K562 (cell line): ENCODE results near the gene GEMIN4.

Source experiments
- ATF1 ChIP-seq, 2 experiments: fragments of 450-650 bp in 1 of 2; IDR thresholded peaks; 2 replicates each; pipeline ENCODE4 v1.6.1; 2016; ENCODE audit warnings: missing compliant biosample characterization in 1 of 2, missing genetic modification characterization in 1 of 2
- BHLHE40 ChIP-seq: IDR thresholded peaks from 2 replicates; pipeline ENCODE4 v1.6.1; 2011; ENCODE audit warnings: low read length, improper control_type of control experiment
- PHB ChIP-seq: fragments of 250-450 bp; sonication (Bioruptor Pico); IDR thresholded peaks from 2 replicates; pipeline ENCODE4 v1.5.0; 2021
- PRPF4 ChIP-seq: fragments of 200-400 bp; formaldehyde crosslinking; IDR thresholded peaks from one replicate; pipeline ENCODE4 v1.6.1; 2017; ENCODE audit warnings: low read length, low read depth, mild to moderate bottlenecking; ENCODE audit not compliant: insufficient read depth, poor library complexity, severe bottlenecking
- TF ChIP-seq, protein P1 (sequence below): fragments of 150-350 bp; IDR thresholded peaks from 2 replicates; pipeline ENCODE4 v1.6.1; 2014; ENCODE audit warnings: low read depth, mild to moderate bottlenecking, low read length, borderline replicate concordance

GRCh38 chr17:697682-698081 lies 54.4 kb downstream of the GEMIN4 start:
- TF ChIP-seq PRPF4: no peak
- TF ChIP-seq ATF1 (CRISPR knock-in tag; IDR thresholded peaks at IDR 0.05): no peak
- TF ChIP-seq ATF1 (tag; IDR thresholded peaks at IDR 0.05): no peak
- no peak for TF ChIP-seq PHB (CRISPR knock-in tag)
- TF ChIP-seq BHLHE40: no peak
- TF ChIP-seq, protein P1, sequence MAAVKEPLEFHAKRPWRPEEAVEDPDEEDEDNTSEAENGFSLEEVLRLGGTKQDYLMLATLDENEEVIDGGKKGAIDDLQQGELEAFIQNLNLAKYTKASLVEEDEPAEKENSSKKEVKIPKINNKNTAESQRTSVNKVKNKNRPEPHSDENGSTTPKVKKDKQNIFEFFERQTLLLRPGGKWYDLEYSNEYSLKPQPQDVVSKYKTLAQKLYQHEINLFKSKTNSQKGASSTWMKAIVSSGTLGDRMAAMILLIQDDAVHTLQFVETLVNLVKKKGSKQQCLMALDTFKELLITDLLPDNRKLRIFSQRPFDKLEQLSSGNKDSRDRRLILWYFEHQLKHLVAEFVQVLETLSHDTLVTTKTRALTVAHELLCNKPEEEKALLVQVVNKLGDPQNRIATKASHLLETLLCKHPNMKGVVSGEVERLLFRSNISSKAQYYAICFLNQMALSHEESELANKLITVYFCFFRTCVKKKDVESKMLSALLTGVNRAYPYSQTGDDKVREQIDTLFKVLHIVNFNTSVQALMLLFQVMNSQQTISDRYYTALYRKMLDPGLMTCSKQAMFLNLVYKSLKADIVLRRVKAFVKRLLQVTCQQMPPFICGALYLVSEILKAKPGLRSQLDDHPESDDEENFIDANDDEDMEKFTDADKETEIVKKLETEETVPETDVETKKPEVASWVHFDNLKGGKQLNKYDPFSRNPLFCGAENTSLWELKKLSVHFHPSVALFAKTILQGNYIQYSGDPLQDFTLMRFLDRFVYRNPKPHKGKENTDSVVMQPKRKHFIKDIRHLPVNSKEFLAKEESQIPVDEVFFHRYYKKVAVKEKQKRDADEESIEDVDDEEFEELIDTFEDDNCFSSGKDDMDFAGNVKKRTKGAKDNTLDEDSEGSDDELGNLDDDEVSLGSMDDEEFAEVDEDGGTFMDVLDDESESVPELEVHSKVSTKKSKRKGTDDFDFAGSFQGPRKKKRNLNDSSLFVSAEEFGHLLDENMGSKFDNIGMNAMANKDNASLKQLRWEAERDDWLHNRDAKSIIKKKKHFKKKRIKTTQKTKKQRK: no peak
